NT2/D1 (cell line): ENCODE results near the gene KCP.

Experiments
- DNase-seq: peaks from one replicate; pipeline ENCODE4 v3.0.0-alpha.2; 2011; ENCODE audit warnings: low read depth, low spot score
- H3K27me3 ChIP-seq: 2 replicates; pipeline ENCODE4 v1.6.0; 2011; ENCODE audit warnings: mild to moderate bottlenecking; ENCODE audit not compliant: insufficient read length, insufficient read depth
- H3K36me3 ChIP-seq: 2 replicates; pipeline ENCODE4 v1.6.1; 2011; ENCODE audit warnings: mild to moderate bottlenecking, low read length, mixed read lengths; ENCODE audit not compliant: insufficient read depth, insufficient read length
- H3K4me1 ChIP-seq: 2 replicates; pipeline ENCODE4 v1.5.1; 2011; ENCODE audit not compliant: insufficient read depth, insufficient read length
- H3K4me3 ChIP-seq: 2 replicates; pipeline ENCODE4 v1.5.1; 2011; ENCODE audit warnings: low read depth; ENCODE audit not compliant: insufficient read length
- H3K9ac ChIP-seq: 2 replicates; pipeline ENCODE4 v1.6.0; 2011; ENCODE audit warnings: low read depth; ENCODE audit not compliant: insufficient read length
- H3K9me3 ChIP-seq: 2 replicates; pipeline ENCODE4 v1.5.1; 2011; ENCODE audit warnings: mild to moderate bottlenecking, low read length; ENCODE audit not compliant: insufficient read depth
- SUZ12 ChIP-seq: IDR thresholded peaks from 2 replicates; pipeline ENCODE4 v1.6.1; 2011; ENCODE audit not compliant: insufficient read length, insufficient read depth; ENCODE audit errors: extremely low read depth
- YY1 ChIP-seq: IDR thresholded peaks from 2 replicates; pipeline ENCODE4 v1.6.1; 2011; ENCODE audit not compliant: insufficient read length, insufficient read depth
- ZNF274 ChIP-seq: IDR thresholded peaks from 2 replicates; pipeline ENCODE4 v1.6.1; 2011; ENCODE audit warnings: mild to moderate bottlenecking, low read depth, low read length

Gene KCP

GRCh38 chr7:128912281-128912680 lies 1.8 kb upstream of the KCP start:
- H3K27me3 ChIP-seq = no peaks in the 10 kb centered on the region
- H3K4me1 ChIP-seq = peaks cover 8% of the 10 kb centered on the region
- peak overlapping the region; percentile 85 for H3K9ac ChIP-seq

GRCh38 chr7:128911423-128912031 lies 1.0 kb upstream of the KCP start:
- Histone ChIP-seq H3K4me3 (peak overlapping the region; percentile 19), H3K4me1 (peaks cover 8% of the 10 kb centered on the region), H3K27me3 (no peaks in the 10 kb centered on the region), H3K9ac (peak overlapping the region; percentile 85), H3K9me3 (no peaks in the 10 kb centered on the region), H3K36me3 (peaks cover 7% of the 10 kb centered on the region)
- TF ChIP-seq ZNF274 = no peak
- no peak for TF ChIP-seq YY1
- TF ChIP-seq SUZ12 = no peak
- DNase-seq = peak; percentile 58

More at GRCh38 chr7:128912281-128912680, 1.8 kb upstream of the KCP start:
- no peak overlapping the region for H3K4me3 ChIP-seq
- peaks cover 1% of the 10 kb centered on the region for H3K36me3 ChIP-seq
- no peak for DNase-seq
- TF ChIP-seq ZNF274 (no peak), SUZ12 (no peak), YY1 (no peak)
- no peaks in the 10 kb centered on the region for H3K9me3 ChIP-seq

GRCh38 chr7:128909625-128910568 lies 612 bp downstream of the KCP start:
- H3K27me3 ChIP-seq = no peaks in the 10 kb centered on the region
- H3K4me3 ChIP-seq = peak overlapping the region; percentile 68
- no peaks in the 10 kb centered on the region for H3K9me3 ChIP-seq
- no peak for DNase-seq
- peaks cover 8% of the 10 kb centered on the region for H3K4me1 ChIP-seq
- peaks cover 14% of the 10 kb centered on the region for H3K36me3 ChIP-seq
- no peak for TF ChIP-seq ZNF274
- TF ChIP-seq YY1 = no peak
- TF ChIP-seq SUZ12 = no peak
- H3K9ac ChIP-seq = peak overlapping the region; percentile 85

GRCh38 chr7:128908750-128909624 lies 1.5 kb downstream of the KCP start:
- Histone ChIP-seq H3K4me1 (peaks cover 10% of the 10 kb centered on the region), H3K9ac (peak overlapping the region; percentile 64)

GRCh38 chr7:128906766-128907559 lies 3.5 kb downstream of the KCP start:
- Histone ChIP-seq H3K36me3 (peaks cover 23% of the 10 kb centered on the region), H3K9me3 (no peaks in the 10 kb centered on the region), H3K27me3 (no peaks in the 10 kb centered on the region), H3K4me3 (no peak overlapping the region), H3K4me1 (peaks cover 10% of the 10 kb centered on the region), H3K9ac (no peak overlapping the region)
- no peak for DNase-seq
- TF ChIP-seq SUZ12 (no peak), YY1 (no peak), ZNF274 (no peak)

More at GRCh38 chr7:128908750-128909624, 1.5 kb downstream of the KCP start:
- H3K36me3 ChIP-seq = peaks cover 14% of the 10 kb centered on the region
- DNase-seq = no peak
- peak overlapping the region; percentile 68 for H3K4me3 ChIP-seq
- no peaks in the 10 kb centered on the region for H3K9me3 ChIP-seq
- TF ChIP-seq YY1 = no peak
- TF ChIP-seq ZNF274 = no peak
- no peak for TF ChIP-seq SUZ12
- no peaks in the 10 kb centered on the region for H3K27me3 ChIP-seq

GRCh38 chr7:128906001-128906765 lies 4.3 kb downstream of the KCP start:
- TF ChIP-seq ZNF274 (no peak), SUZ12 (no peak), YY1 (no peak)
- no peaks in the 10 kb centered on the region for H3K27me3 ChIP-seq

More at GRCh38 chr7:128906001-128906765, 4.3 kb downstream of the KCP start:
- DNase-seq = no peak
- Histone ChIP-seq H3K9ac (no peak overlapping the region), H3K4me1 (peaks cover 6% of the 10 kb centered on the region), H3K9me3 (no peaks in the 10 kb centered on the region), H3K4me3 (no peak overlapping the region), H3K36me3 (peaks cover 27% of the 10 kb centered on the region)
